Naive thymus-derived CD4-positive, alpha-beta T cell (primary cell): ENCODE results near the gene DYNLRB2. TPM values are rescaled to one million over a fixed set of nuclear protein-coding genes. Genes with fewer than 3 reads are reported as not detected.
A peak's percentile ranks its signal among the peaks of the same experiment; 100 is the strongest.

Experiments used
- ATAC-seq: fragments of 150-1000 bp; cut with Tn5 transposase; 2 replicates; pipeline ENCODE4 v1.10.0; 2021; ENCODE audit warnings: mild to moderate bottlenecking, moderate library complexity
- CTCF ChIA-PET: fragments of 350-600 bp; sonication (Branson Sonifier 250); formaldehyde crosslinking; loops from one replicate; lab custom pipeline; 2021; ENCODE audit warnings: antibody characterized with exemption; lab: Charles Lee
- POLR2A ChIA-PET: fragments of 350-600 bp; sonication (Branson Sonifier 250); formaldehyde crosslinking; loops from one replicate; lab custom pipeline; 2021; ENCODE audit warnings: antibody characterized with exemption, inconsistent platforms; lab: Charles Lee
- DNase-seq, 9 donors: peaks; one replicate each; pipeline versions ENCODE4 v3.0.0 to v3.0.0-alpha.2; 2020 to 2022; ENCODE audit warnings: mixed read lengths in 1 of 9
- H3K27ac ChIP-seq: one replicate; pipeline ENCODE4 v1.7.0; 2013; ENCODE audit warnings: mild to moderate bottlenecking, low read depth, low read length, moderate library complexity
- H3K27me3 ChIP-seq, 2 donors: one replicate each; pipeline ENCODE4 v1.7.0; 2013; ENCODE audit warnings: low read length in 2 of 2, mild to moderate bottlenecking in 2 of 2, moderate library complexity in 2 of 2; ENCODE audit not compliant: control insufficient read depth in 2 of 2, insufficient read depth in 2 of 2
- H3K36me3 ChIP-seq, 3 experiments: 1 replicate in 2 of 3; 2 replicates in 1 of 3; pipeline ENCODE4 v1.7.0; 2013; ENCODE audit warnings: low read length in 3 of 3, mild to moderate bottlenecking in 3 of 3, moderate library complexity in 1 of 3; ENCODE audit not compliant: insufficient read depth in 3 of 3, control insufficient read depth in 2 of 3
- H3K4me1 ChIP-seq, 2 donors: one replicate each; pipeline ENCODE4 v1.7.0; 2013; ENCODE audit warnings: low read length in 2 of 2, mild to moderate bottlenecking in 2 of 2, moderate library complexity in 1 of 2; ENCODE audit not compliant: control insufficient read depth in 2 of 2, insufficient read depth in 2 of 2
- H3K4me3 ChIP-seq: 2 replicates; pipeline ENCODE4 v1.7.0; 2013; ENCODE audit warnings: mild to moderate bottlenecking, low read length
- H3K9me3 ChIP-seq, 3 experiments: 1 replicate in 2 of 3; 2 replicates in 1 of 3; pipeline ENCODE4 v1.7.0; 2013; ENCODE audit warnings: low read length in 3 of 3; ENCODE audit not compliant: control insufficient read depth in 2 of 3
- H3K27ac Mint-ChIP-seq, 9 donors: one replicate each; pipeline ENCODE4 v1.8.0; 2020 to 2022; ENCODE audit warnings: mixed read lengths in 9 of 9, mild to moderate bottlenecking in 8 of 9, moderate library complexity in 5 of 9, inconsistent platforms in 2 of 9
- H3K27me3 Mint-ChIP-seq, 5 donors: one replicate each; pipeline ENCODE4 v1.8.0; 2021 to 2022; ENCODE audit warnings: mixed read lengths in 5 of 5, mild to moderate bottlenecking in 1 of 5
- H3K36me3 Mint-ChIP-seq, 5 donors: one replicate each; pipeline ENCODE4 v1.8.0; 2020 to 2022; ENCODE audit warnings: mixed read lengths in 5 of 5, mild to moderate bottlenecking in 3 of 5, inconsistent platforms in 1 of 5
- H3K4me1 Mint-ChIP-seq, 7 donors: one replicate each; pipeline ENCODE4 v1.8.0; 2020 to 2022; ENCODE audit warnings: mixed read lengths in 7 of 7, mild to moderate bottlenecking in 3 of 7, inconsistent platforms in 1 of 7
- H3K4me3 Mint-ChIP-seq, 10 donors: one replicate each; pipeline ENCODE4 v1.8.0; 2020 to 2022; ENCODE audit warnings: mild to moderate bottlenecking in 10 of 10, mixed read lengths in 10 of 10, moderate library complexity in 6 of 10, inconsistent platforms in 2 of 10
- H3K9me3 Mint-ChIP-seq, 11 donors: one replicate each; pipeline ENCODE4 v1.8.0; 2020 to 2022; ENCODE audit warnings: mixed read lengths in 11 of 11, mild to moderate bottlenecking in 4 of 11, inconsistent platforms in 1 of 11, moderate library complexity in 1 of 11
- intact Hi-C, 2 donors: fragments of 100-400 bp; cut with micrococcal nuclease; formaldehyde crosslinking; loops; one replicate each; pipeline ENCODE4 v1.15.1; 2023
- polyA plus RNA-seq, 2 donors: library from polyadenylated mRNA; unstranded; fragments of 300-500 nt; fragmentation: Illumina TruSeq; gene quantifications; one replicate each; pipeline ENCODE4 v1.2.3, GENCODE V29; 2021
- total RNA-seq, 6 experiments: library from RNA in 5 of 6; stranded (reverse) in 5 of 6; gene quantifications; 1 replicate in 5 of 6; 2 replicates in 1 of 6; pipeline ENCODE4 v1.2.3 and lab custom pipeline; 2021 to 2026

The DYNLRB2 gene
- total and polyA plus RNA-seq, 7 experiments from 2014 or later = 0.92 to 1.2 TPM; not detected in 5

DNA sequence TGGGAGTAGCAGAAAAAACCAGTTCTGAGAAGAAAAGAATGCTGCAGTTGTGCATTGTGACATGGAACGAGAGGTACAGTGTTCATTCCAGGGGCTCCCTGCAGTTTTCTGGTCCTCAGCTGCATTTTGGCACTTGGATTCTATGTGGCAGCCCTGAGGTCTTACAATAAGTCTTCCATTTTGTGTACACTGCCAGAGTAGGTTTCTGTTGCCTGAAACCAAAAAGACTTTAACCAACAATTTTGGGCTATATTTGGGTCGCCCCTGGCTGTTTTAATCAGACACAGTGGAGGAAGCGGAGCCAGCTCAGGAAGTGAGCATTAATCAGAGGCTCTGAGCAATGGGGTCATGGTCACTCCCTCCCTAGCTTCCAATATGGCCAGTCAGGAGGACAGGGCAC is 15.7 kb downstream of the DYNLRB2 start:
- Histone ChIP-seq H3K9me3 (no peaks in the 10 kb centered on the region), H3K36me3 (no peaks in the 10 kb centered on the region), H3K27me3 (no peaks in the 10 kb centered on the region), H3K4me3 (no peak overlapping the region), H3K27ac (no peak overlapping the region), H3K4me1 (peaks cover 8 to 9% of the 10 kb centered on the region in 2 donors)
- ATAC-seq (no peak), DNase-seq (no peak)
- H3K36me3 Mint-ChIP-seq = peaks cover 0 to 6% (median 0%) of the 10 kb centered on the region in 5 donors
- no peak overlapping the region for H3K27ac Mint-ChIP-seq
- H3K9me3 Mint-ChIP-seq = no peaks in the 10 kb centered on the region
- intact Hi-C loops = no loop called here
- peaks cover 0 to 23% (median 12%) of the 10 kb centered on the region in 7 donors for H3K4me1 Mint-ChIP-seq
- no peak overlapping the region for H3K4me3 Mint-ChIP-seq
- ChIA-PET CTCF (no interaction called here), POLR2A (no interaction called here)
- peaks cover 0 to 7% (median 0%) of the 10 kb centered on the region in 5 donors for H3K27me3 Mint-ChIP-seq

DNA sequence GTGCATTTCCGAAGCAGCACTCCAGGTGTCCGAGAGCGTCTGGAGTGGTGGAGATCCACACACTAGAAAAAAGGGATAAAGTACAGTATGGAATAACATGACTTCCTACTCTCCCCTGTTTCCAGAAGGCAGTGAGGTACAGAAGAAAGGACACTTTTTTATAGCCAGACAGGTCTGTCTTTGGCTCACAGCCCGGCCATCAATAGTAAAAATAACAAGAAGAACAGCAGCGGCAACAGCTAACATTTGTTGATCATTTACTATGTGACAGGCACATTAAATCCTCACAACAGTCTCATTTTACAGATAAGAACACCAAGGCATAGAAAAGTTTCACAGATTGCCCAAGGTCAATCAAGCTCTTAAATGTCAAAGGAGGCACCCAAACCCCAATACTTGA is 16.2 kb downstream of the DYNLRB2 start:
- Histone ChIP-seq H3K4me1 (peaks cover 8 to 9% of the 10 kb centered on the region in 2 donors), H3K9me3 (no peaks in the 10 kb centered on the region), H3K4me3 (no peak overlapping the region), H3K27me3 (no peaks in the 10 kb centered on the region), H3K36me3 (no peaks in the 10 kb centered on the region), H3K27ac (no peak overlapping the region)
- H3K4me3 Mint-ChIP-seq = no peak overlapping the region
- ChIA-PET CTCF (no interaction called here), POLR2A (no interaction called here)
- H3K36me3 Mint-ChIP-seq = peaks cover 0 to 1% (median 0%) of the 10 kb centered on the region in 5 donors
- intact Hi-C loops = no loop called here
- H3K9me3 Mint-ChIP-seq = no peaks in the 10 kb centered on the region
- H3K27me3 Mint-ChIP-seq = peaks cover 0 to 7% (median 0%) of the 10 kb centered on the region in 5 donors
- H3K27ac Mint-ChIP-seq = no peak overlapping the region
- ATAC-seq (no peak), DNase-seq (no peak)
- peaks cover 3 to 23% (median 12%) of the 10 kb centered on the region in 7 donors for H3K4me1 Mint-ChIP-seq

GRCh38 chr16:80559369-80559768 is 18.6 kb downstream of the DYNLRB2 start:
- ATAC-seq (no peak), DNase-seq (no peak)
- H3K36me3 Mint-ChIP-seq = no peaks in the 10 kb centered on the region
- no peak overlapping the region for H3K4me3 ChIP-seq
- ChIA-PET POLR2A (interaction anchor here (1.3 kb wide), 1 partner anchor 253 kb away, joined by 3 read pairs; no protein-coding TSS in a partner anchor), CTCF (no interaction called here)
- no peak overlapping the region for H3K4me3 Mint-ChIP-seq
- peaks cover 5 to 20% (median 16%) of the 10 kb centered on the region in 7 donors for H3K4me1 Mint-ChIP-seq
- H3K4me1 ChIP-seq = peaks cover 4 to 9% of the 10 kb centered on the region in 2 donors
- no peaks in the 10 kb centered on the region for H3K27me3 ChIP-seq
- H3K9me3 ChIP-seq = no peaks in the 10 kb centered on the region
- H3K27ac Mint-ChIP-seq = no peak overlapping the region
- no peak overlapping the region for H3K27ac ChIP-seq
- H3K36me3 ChIP-seq = no peaks in the 10 kb centered on the region
- no peaks in the 10 kb centered on the region for H3K9me3 Mint-ChIP-seq
- H3K27me3 Mint-ChIP-seq = peaks cover 0 to 4% (median 0%) of the 10 kb centered on the region in 5 donors
- intact Hi-C loops = no loop called here

GRCh38 chr16:80563066-80563465 is 22.3 kb downstream of the DYNLRB2 start:
- peaks cover 13 to 33% (median 21%) of the 10 kb centered on the region in 7 donors for H3K4me1 Mint-ChIP-seq
- no peaks in the 10 kb centered on the region for H3K9me3 ChIP-seq
- peak overlapping the region in 1 of 9 donors; percentile 25 for H3K27ac Mint-ChIP-seq
- no peak overlapping the region for H3K27ac ChIP-seq
- peaks cover 0 to 8% (median 0%) of the 10 kb centered on the region in 11 donors for H3K9me3 Mint-ChIP-seq
- H3K36me3 Mint-ChIP-seq = peaks cover 0 to 15% (median 0%) of the 10 kb centered on the region in 5 donors
- H3K27me3 ChIP-seq = no peaks in the 10 kb centered on the region
- no peaks in the 10 kb centered on the region for H3K36me3 ChIP-seq
- H3K27me3 Mint-ChIP-seq = peaks cover 0 to 5% (median 0%) of the 10 kb centered on the region in 5 donors
- no peak overlapping the region for H3K4me3 ChIP-seq
- peak overlapping the region in 1 of 10 donors; percentile 15 for H3K4me3 Mint-ChIP-seq
- ChIA-PET POLR2A (no interaction called here), CTCF (interaction anchor here (0.7 kb wide), 1 partner anchor 20 kb away, joined by 4 read pairs; no protein-coding TSS in a partner anchor)
- H3K4me1 ChIP-seq = peaks cover 10 to 14% of the 10 kb centered on the region in 2 donors
- ATAC-seq (no peak), DNase-seq (no peak)
- intact Hi-C loops = no loop called here

- CTCF ChIA-PET = interaction anchor here (0.6 to 1.0 kb wide), 3 partner anchors 16 to 86 kb away, joined by 3 to 4 read pairs (median 3); no protein-coding TSS in a partner anchor
- H3K27ac ChIP-seq = peak overlapping the region; percentile 11
Measured at GRCh38 chr16:80564394-80564793, 23.6 kb downstream of the DYNLRB2 start.

GRCh38 chr16:80569440-80570105 is 28.8 kb downstream of the DYNLRB2 start:
- POLR2A ChIA-PET = no interaction called here
- Mint-ChIP-seq H3K4me3 (peak overlapping the region in 4 of 10 donors; percentile 2 to 65 (median 12)), H3K9me3 (peaks cover 0 to 21% (median 3%) of the 10 kb centered on the region in 11 donors)

More at GRCh38 chr16:80564394-80564793, 23.6 kb downstream of the DYNLRB2 start:
- Mint-ChIP-seq H3K27ac (peak overlapping the region in 8 of 9 donors; percentile 60 to 92 (median 83)), H3K36me3 (peaks cover 0 to 18% (median 0%) of the 10 kb centered on the region in 5 donors), H3K27me3 (peaks cover 0 to 9% (median 0%) of the 10 kb centered on the region in 5 donors), H3K4me3 (peak overlapping the region in 9 of 10 donors; percentile 31 to 74 (median 61)), H3K9me3 (peaks cover 0 to 8% (median 0%) of the 10 kb centered on the region in 11 donors), H3K4me1 (peaks cover 17 to 41% (median 25%) of the 10 kb centered on the region in 7 donors)
- ATAC-seq (peak; percentile 38), DNase-seq (peak in 6 of 9 donors; percentile 5 to 44 (median 33))
- Histone ChIP-seq H3K27me3 (no peaks in the 10 kb centered on the region), H3K9me3 (no peaks in the 10 kb centered on the region), H3K4me1 (peaks cover 14 to 17% of the 10 kb centered on the region in 2 donors), H3K4me3 (no peak overlapping the region), H3K36me3 (no peaks in the 10 kb centered on the region)
- POLR2A ChIA-PET = interaction anchor here (0.8 to 2.6 kb wide), 4 partner anchors 12 to 23 kb away, joined by 3 to 10 read pairs (median 4); partner anchors contain the start of gene DYNLRB2
- intact Hi-C loops = loop anchor here in 1 of 2 donors (1.0 kb wide), 1 partner anchor 24 kb away; the partner anchor contains the start of gene DYNLRB2

More at GRCh38 chr16:80569440-80570105, 28.8 kb downstream of the DYNLRB2 start:
- Histone ChIP-seq H3K27ac (no peak overlapping the region), H3K4me1 (peaks cover 5 to 19% of the 10 kb centered on the region in 2 donors), H3K27me3 (no peaks in the 10 kb centered on the region), H3K4me3 (no peak overlapping the region), H3K9me3 (peaks cover 0 to 5% (median 0%) of the 10 kb centered on the region in 3 experiments), H3K36me3 (no peaks in the 10 kb centered on the region)
- peak overlapping the region in 5 of 9 donors; percentile 3 to 86 (median 38) for H3K27ac Mint-ChIP-seq
- ATAC-seq (peak; percentile 78), DNase-seq (peak in 2 of 9 donors; percentile 24 to 74)
- intact Hi-C loops = loop anchor here (1.0 kb wide), 3 partner anchors 11 to 28 kb away; no protein-coding TSS in a partner anchor
- peaks cover 16 to 51% (median 28%) of the 10 kb centered on the region in 7 donors for H3K4me1 Mint-ChIP-seq
- H3K27me3 Mint-ChIP-seq = peaks cover 0 to 9% (median 0%) of the 10 kb centered on the region in 5 donors
- CTCF ChIA-PET = no interaction called here
- H3K36me3 Mint-ChIP-seq = peaks cover 0 to 32% (median 6%) of the 10 kb centered on the region in 5 donors
